H9 (cell line): ENCODE results near the gene GPLD1. TPM values are rescaled to one million over a fixed set of nuclear protein-coding genes. Genes with fewer than 3 reads are reported as not detected.

ENCODE experiments used
- DNase-seq: peaks from one replicate; pipeline ENCODE4 v3.0.0-alpha.2; 2017
- H2AFZ ChIP-seq: one replicate; pipeline ENCODE4 v1.6.1; 2013; ENCODE audit warnings: mild to moderate bottlenecking, low read length, control low read depth, moderate library complexity
- H2AK5ac ChIP-seq: 2 replicates; pipeline ENCODE4 v1.6.1; 2013; ENCODE audit warnings: low read length, control low read depth, mixed read lengths; ENCODE audit not compliant: insufficient read length
- H2BK120ac ChIP-seq: one replicate; pipeline ENCODE4 v1.6.1; 2013; ENCODE audit warnings: low read depth, mild to moderate bottlenecking, low read length, control low read depth, inconsistent platforms; ENCODE audit not compliant: poor library complexity, severe bottlenecking
- H2BK12ac ChIP-seq: 2 replicates; pipeline ENCODE4 v1.6.1; 2013; ENCODE audit warnings: low read length, control low read depth, mixed read lengths, low read depth; ENCODE audit not compliant: insufficient read length
- H2BK15ac ChIP-seq: 2 replicates; pipeline ENCODE4 v1.6.1; 2013; ENCODE audit warnings: low read depth, low read length, control low read depth
- H2BK20ac ChIP-seq: one replicate; pipeline ENCODE4 v1.6.1; 2013; ENCODE audit warnings: low read depth, mild to moderate bottlenecking, low read length, control low read depth, inconsistent platforms; ENCODE audit not compliant: poor library complexity, severe bottlenecking
- H2BK5ac ChIP-seq: 2 replicates; pipeline ENCODE4 v1.6.1; 2013; ENCODE audit warnings: low read length, control low read depth, mixed read lengths; ENCODE audit not compliant: insufficient read length
- H3K14ac ChIP-seq: 2 replicates; pipeline ENCODE4 v1.6.1; 2013; ENCODE audit warnings: low read length, control low read depth; ENCODE audit not compliant: insufficient read depth
- H3K18ac ChIP-seq: 2 replicates; pipeline ENCODE4 v1.6.1; 2013; ENCODE audit warnings: low read depth, mild to moderate bottlenecking, mixed read lengths, low read length, control low read depth; ENCODE audit not compliant: insufficient read length
- H3K23ac ChIP-seq: 2 replicates; pipeline ENCODE4 v1.6.1; 2013; ENCODE audit warnings: low read length, control low read depth, mixed read lengths, low read depth; ENCODE audit not compliant: insufficient read length
- H3K23me2 ChIP-seq: 2 replicates; pipeline ENCODE4 v1.6.1; 2013; ENCODE audit warnings: low read depth, mild to moderate bottlenecking, mixed read lengths, low read length, control low read depth; ENCODE audit not compliant: insufficient read length, poor library complexity, severe bottlenecking
- H3K27ac ChIP-seq: 2 replicates; pipeline ENCODE4 v1.5.1; 2013; ENCODE audit warnings: low read length, control low read depth, mixed read lengths, low read depth; ENCODE audit not compliant: insufficient read length
- H3K27me3 ChIP-seq: 2 replicates; pipeline ENCODE4 v1.6.1; 2013; ENCODE audit warnings: low read length, control low read depth, inconsistent platforms; ENCODE audit not compliant: insufficient read depth
- H3K4ac ChIP-seq: 2 replicates; pipeline ENCODE4 v1.6.1; 2013; ENCODE audit warnings: low read depth, mild to moderate bottlenecking, control low read depth, inconsistent platforms, low read length, moderate library complexity
- H3K4me1 ChIP-seq: 2 replicates; pipeline ENCODE4 v1.6.1; 2013; ENCODE audit warnings: low read length, control low read depth, inconsistent platforms; ENCODE audit not compliant: insufficient read depth
- H3K4me2 ChIP-seq: 2 replicates; pipeline ENCODE4 v1.6.1; 2013; ENCODE audit warnings: low read length, control low read depth, mixed read lengths; ENCODE audit not compliant: insufficient read length, insufficient read depth
- H3K56ac ChIP-seq: 2 replicates; pipeline ENCODE4 v1.6.1; 2013; ENCODE audit warnings: low read depth, mild to moderate bottlenecking, mixed read lengths, low read length, control low read depth; ENCODE audit not compliant: insufficient read length
- H3K79me1 ChIP-seq: 2 replicates; pipeline ENCODE4 v1.6.1; 2013; ENCODE audit warnings: low read depth, mild to moderate bottlenecking, moderate library complexity, low read length, control low read depth, inconsistent platforms; ENCODE audit not compliant: insufficient read depth, poor library complexity, severe bottlenecking
- H3K79me2 ChIP-seq: 2 replicates; pipeline ENCODE4 v1.6.1; 2013; ENCODE audit warnings: low read length, control low read depth, inconsistent platforms; ENCODE audit not compliant: insufficient read depth
- H3K9ac ChIP-seq: 2 replicates; pipeline ENCODE4 v1.6.1; 2013; ENCODE audit warnings: low read length, control low read depth, mixed read lengths; ENCODE audit not compliant: insufficient read length; ENCODE audit errors: extremely low read depth
- H3K9me3 ChIP-seq: one replicate; pipeline ENCODE4 v1.6.1; 2013; ENCODE audit warnings: low read depth, low read length, inconsistent platforms; ENCODE audit not compliant: control insufficient read depth
- H3T11ph ChIP-seq: one replicate; pipeline ENCODE4 v1.6.1; 2013; ENCODE audit warnings: mild to moderate bottlenecking, low read length, control low read depth, inconsistent platforms
- H4K20me1 ChIP-seq: one replicate; pipeline ENCODE4 v1.6.1; 2013; ENCODE audit not compliant: control insufficient read depth, insufficient read length, insufficient read depth
- H4K5ac ChIP-seq: 2 replicates; pipeline ENCODE4 v1.6.1; 2013; ENCODE audit warnings: low read depth, mild to moderate bottlenecking, mixed read lengths, low read length, control low read depth; ENCODE audit not compliant: insufficient read length
- H4K8ac ChIP-seq: replicated peaks from 2 replicates; pipeline ENCODE4 v1.6.1; 2013; ENCODE audit warnings: low read length, control low read depth, mixed read lengths, low read depth; ENCODE audit not compliant: insufficient read length
- H4K91ac ChIP-seq: 2 replicates; pipeline ENCODE4 v1.6.1; 2013; ENCODE audit warnings: low read depth, mild to moderate bottlenecking, moderate library complexity, mixed read lengths, low read length, control low read depth; ENCODE audit not compliant: insufficient read length
- H3K27ac Mint-ChIP-seq, 3 experiments: 2 replicates in 2 of 3; 3 replicates in 1 of 3; pipeline ENCODE4 v1.8.0; 2020 to 2021; ENCODE audit warnings: mixed read lengths in 3 of 3, mild to moderate bottlenecking in 1 of 3, moderate library complexity in 1 of 3
- H3K27me3 Mint-ChIP-seq: 2 replicates; pipeline ENCODE4 v1.8.0; 2021; ENCODE audit warnings: low read depth, mild to moderate bottlenecking, moderate library complexity, mixed read lengths
- H3K36me3 Mint-ChIP-seq, 3 experiments: 2 replicates in 2 of 3; 3 replicates in 1 of 3; pipeline ENCODE4 v1.8.0; 2020 to 2021; ENCODE audit warnings: low read depth in 3 of 3, mixed read lengths in 3 of 3; ENCODE audit not compliant: insufficient read depth in 1 of 3
- H3K4me1 Mint-ChIP-seq, 2 experiments: 2 replicates each; pipeline ENCODE4 v1.8.0; 2020; ENCODE audit warnings: mixed read lengths in 2 of 2
- H3K4me3 Mint-ChIP-seq, 2 experiments: 2 replicates in 1 of 2; 3 replicates in 1 of 2; pipeline ENCODE4 v1.8.0; 2020 to 2021; ENCODE audit warnings: mild to moderate bottlenecking in 2 of 2, mixed read lengths in 2 of 2, moderate library complexity in 1 of 2
- H3K9me3 Mint-ChIP-seq, 2 experiments: 2 replicates in 1 of 2; 3 replicates in 1 of 2; pipeline ENCODE4 v1.8.0; 2020; ENCODE audit warnings: mild to moderate bottlenecking in 2 of 2, mixed read lengths in 2 of 2, moderate library complexity in 1 of 2
- CTCF ChIP-seq: fragments of 200-600 bp; sonication (generic); conservative IDR thresholded peaks from 3 replicates; pipeline ENCODE4 v1.8.0; 2021; ENCODE audit warnings: antibody characterized with exemption, mild to moderate bottlenecking
- WGBS: extraction: QIAGEN DNeasy Blood & Tissue Kit; methylation state at CpG from one replicate; pipeline ENCODE4 v1.1.7; 2013; ENCODE audit warnings: missing lambda C conversion rate, low lambda C conversion rate, mixed read lengths; ENCODE audit not compliant: insufficient read length; ENCODE audit errors: extremely low coverage; 5-methylcytosine and 5-hydroxymethylcytosine counted together
- total RNA-seq: library from RNA; stranded (reverse); gene quantifications from 2 replicates; pipeline ENCODE4 v1.2.1, GENCODE V29; 2021

The GPLD1 gene
- total RNA-seq, 1 experiment from 2014 or later = 8.0 TPM

- no peak overlapping the region for H2BK20ac ChIP-seq
- no peak overlapping the region for H4K91ac ChIP-seq
- Mint-ChIP-seq H3K27me3 (no peaks in the 10 kb centered on the region), H3K4me1 (no peaks in the 10 kb centered on the region), H3K9me3 (peaks cover 0 to 3% of the 10 kb centered on the region in 2 experiments; a peak in 1 of 5 replicates), H3K4me3 (no peak overlapping the region), H3K27ac (no peak overlapping the region), H3K36me3 (peaks cover 0 to 13% (median 11%) of the 10 kb centered on the region in 3 experiments; a peak in 5 of 7 replicates)
- H3K56ac ChIP-seq = no peak overlapping the region
- H3K4ac ChIP-seq = no peak overlapping the region
- H2BK120ac ChIP-seq = no peak overlapping the region
- H4K5ac ChIP-seq = no peak overlapping the region
- no peak overlapping the region for H2BK15ac ChIP-seq
- no peak overlapping the region for H3K27ac ChIP-seq
- H3K4me1 ChIP-seq = no peaks in the 10 kb centered on the region
- no peak overlapping the region for H3T11ph ChIP-seq
- no peaks in the 10 kb centered on the region for H3K79me2 ChIP-seq
- H2AFZ ChIP-seq = no peak overlapping the region
- no peak overlapping the region for H2AK5ac ChIP-seq
- H3K23me2 ChIP-seq = no peaks in the 10 kb centered on the region
- H3K14ac ChIP-seq = no peak overlapping the region
- no peak overlapping the region for H3K9ac ChIP-seq
- no peak overlapping the region for H3K18ac ChIP-seq
- no peaks in the 10 kb centered on the region for H3K79me1 ChIP-seq
- H2BK12ac ChIP-seq = no peak overlapping the region
- no peaks in the 10 kb centered on the region for H3K9me3 ChIP-seq
- H4K20me1 ChIP-seq = no peaks in the 10 kb centered on the region
- DNase-seq = no peak
- no peak overlapping the region for H2BK5ac ChIP-seq
- no peak overlapping the region for H3K4me2 ChIP-seq
- H3K27me3 ChIP-seq = no peaks in the 10 kb centered on the region
- H4K8ac ChIP-seq = no peak overlapping the region
- peak; percentile 82 for TF ChIP-seq CTCF
- WGBS = no CpG with 5 or more reads among the region's 1 CpG
- H3K23ac ChIP-seq = no peak overlapping the region
Measured at GRCh38 chr6:24431045-24431451, 58.3 kb downstream of the GPLD1 start.
